ENCODE data around the gene DMPK. TPM values are rescaled to one million over a fixed set of nuclear protein-coding genes. Genes with fewer than 3 reads are reported as not detected.

DMPK gene
- total RNA-seq, 2 donors from 2014 or later: 212 to 227 TPM

DNA sequence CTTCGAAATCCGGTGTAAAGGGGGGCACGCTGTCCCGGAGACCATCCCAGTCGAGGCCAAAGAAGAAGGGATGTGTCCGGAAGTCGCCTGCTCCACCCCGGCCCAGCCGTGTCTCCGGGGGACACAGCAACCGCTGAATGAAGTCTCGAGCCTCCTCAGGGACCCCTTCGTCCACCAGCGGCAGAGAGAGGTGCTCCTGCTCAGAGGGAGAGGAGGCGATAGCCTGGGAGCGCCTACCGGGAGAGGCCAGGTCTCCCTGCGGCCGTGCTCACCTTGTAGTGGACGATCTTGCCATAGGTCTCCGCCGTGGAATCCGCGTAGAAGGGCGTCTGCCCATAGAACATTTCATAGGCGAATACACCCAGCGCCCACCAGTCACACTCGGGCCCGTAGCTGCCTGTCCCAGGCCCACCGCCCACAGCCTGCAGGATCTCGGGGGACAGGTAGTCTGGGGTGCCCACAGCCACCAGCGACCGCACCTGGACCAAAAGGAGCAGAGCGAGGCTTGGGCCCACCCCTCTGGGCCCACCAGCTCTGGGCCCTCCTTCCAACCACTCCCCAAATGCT lies 4.8 kb downstream of the DMPK start:
- Histone ChIP-seq H3K4me1 (ENCODE audit: control insufficient read depth in 1 of 2, low read depth in 2 of 2) (peaks cover 6 to 20% of the 10 kb centered on the region in 2 donors), H3K27me3 (replicated peaks; ENCODE audit: insufficient read depth) (no peaks in the 10 kb centered on the region)

DNA sequence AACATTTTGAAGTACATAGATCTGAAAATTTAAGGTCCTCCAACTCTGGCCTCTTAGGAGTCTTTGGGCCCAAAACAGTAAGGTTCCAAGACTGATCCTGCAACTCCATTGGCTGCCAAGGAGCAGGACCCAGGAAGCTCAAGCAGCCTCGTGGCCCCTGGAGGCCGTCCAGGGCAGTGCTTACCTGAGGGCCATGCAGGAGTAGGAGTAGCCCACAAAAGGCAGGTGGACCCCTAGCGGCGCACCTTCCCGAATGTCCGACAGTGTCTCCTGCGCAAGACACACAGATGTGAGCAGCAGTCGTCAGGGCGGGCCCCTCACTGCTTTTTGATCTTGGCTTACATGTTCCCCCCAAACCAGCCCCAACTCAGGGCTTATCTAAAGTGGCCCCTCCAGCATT lies 7.5 kb downstream of the DMPK start:
- H3K9me3 ChIP-seq: no peaks in the 10 kb centered on the region
- no peak overlapping the region for H3K27ac ChIP-seq
- TF ChIP-seq, protein P1, sequence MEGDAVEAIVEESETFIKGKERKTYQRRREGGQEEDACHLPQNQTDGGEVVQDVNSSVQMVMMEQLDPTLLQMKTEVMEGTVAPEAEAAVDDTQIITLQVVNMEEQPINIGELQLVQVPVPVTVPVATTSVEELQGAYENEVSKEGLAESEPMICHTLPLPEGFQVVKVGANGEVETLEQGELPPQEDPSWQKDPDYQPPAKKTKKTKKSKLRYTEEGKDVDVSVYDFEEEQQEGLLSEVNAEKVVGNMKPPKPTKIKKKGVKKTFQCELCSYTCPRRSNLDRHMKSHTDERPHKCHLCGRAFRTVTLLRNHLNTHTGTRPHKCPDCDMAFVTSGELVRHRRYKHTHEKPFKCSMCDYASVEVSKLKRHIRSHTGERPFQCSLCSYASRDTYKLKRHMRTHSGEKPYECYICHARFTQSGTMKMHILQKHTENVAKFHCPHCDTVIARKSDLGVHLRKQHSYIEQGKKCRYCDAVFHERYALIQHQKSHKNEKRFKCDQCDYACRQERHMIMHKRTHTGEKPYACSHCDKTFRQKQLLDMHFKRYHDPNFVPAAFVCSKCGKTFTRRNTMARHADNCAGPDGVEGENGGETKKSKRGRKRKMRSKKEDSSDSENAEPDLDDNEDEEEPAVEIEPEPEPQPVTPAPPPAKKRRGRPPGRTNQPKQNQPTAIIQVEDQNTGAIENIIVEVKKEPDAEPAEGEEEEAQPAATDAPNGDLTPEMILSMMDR (IDR thresholded peaks at IDR 0.05): no peak
- no peaks in the 10 kb centered on the region for H3K27me3 ChIP-seq (replicated peaks; ENCODE audit: insufficient read depth)
- ATAC-seq (ENCODE audit: insufficient number of reproducible peaks, low FRiP score, low read depth): no peak
- no peak overlapping the region for H3K4me3 ChIP-seq
- H3K4me1 ChIP-seq (ENCODE audit: control insufficient read depth in 1 of 2, low read depth in 2 of 2): peaks cover 2 to 16% of the 10 kb centered on the region in 2 donors
- peaks cover 53% of the 10 kb centered on the region for H3K36me3 ChIP-seq
- no peak for DNase-seq (ENCODE audit: low spot score)

More for the DNA sequence above, 4.8 kb downstream of the DMPK start:
- H3K9me3 ChIP-seq: no peaks in the 10 kb centered on the region
- no peak overlapping the region for H3K27ac ChIP-seq
- H3K4me3 ChIP-seq: no peak overlapping the region
- H3K36me3 ChIP-seq: peaks cover 42% of the 10 kb centered on the region
- DNase-seq (ENCODE audit: low spot score): no peak
- no peak for ATAC-seq (ENCODE audit: insufficient number of reproducible peaks, low FRiP score, low read depth)
- TF ChIP-seq, protein P1 (IDR thresholded peaks at IDR 0.05): no peak

DNA sequence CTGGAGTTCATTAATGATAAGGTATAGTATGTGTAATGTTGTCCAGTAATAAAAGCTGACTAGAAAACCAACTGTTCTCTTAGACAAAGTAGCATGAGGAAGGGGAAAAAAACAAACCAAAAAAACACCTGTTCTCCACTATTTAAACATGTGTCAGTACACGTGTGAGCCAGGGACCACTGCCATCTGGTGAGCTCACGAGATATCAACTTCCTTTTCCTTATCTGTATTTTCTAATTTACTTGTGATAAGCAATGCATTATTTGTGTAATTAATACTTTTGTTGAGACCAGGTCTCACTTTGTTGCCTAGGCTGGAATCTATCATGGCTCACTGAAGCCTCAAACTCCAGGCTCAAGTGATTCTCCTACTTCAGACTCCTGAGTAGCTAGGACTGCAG lies 8.9 kb downstream of the DMPK start:
- no peaks in the 10 kb centered on the region for H3K27me3 ChIP-seq (replicated peaks; ENCODE audit: insufficient read depth)
- no peak for ATAC-seq (ENCODE audit: insufficient number of reproducible peaks, low FRiP score, low read depth)
- no peak for DNase-seq (ENCODE audit: low spot score)
- no peak overlapping the region for H3K27ac ChIP-seq
- H3K36me3 ChIP-seq: peaks cover 49% of the 10 kb centered on the region
- TF ChIP-seq, protein P1 (IDR thresholded peaks at IDR 0.05): no peak
- H3K4me1 ChIP-seq (ENCODE audit: control insufficient read depth in 1 of 2, low read depth in 2 of 2): peaks cover 0 to 9% of the 10 kb centered on the region in 2 donors
- H3K9me3 ChIP-seq: no peaks in the 10 kb centered on the region
- H3K4me3 ChIP-seq: no peak overlapping the region

DNA sequence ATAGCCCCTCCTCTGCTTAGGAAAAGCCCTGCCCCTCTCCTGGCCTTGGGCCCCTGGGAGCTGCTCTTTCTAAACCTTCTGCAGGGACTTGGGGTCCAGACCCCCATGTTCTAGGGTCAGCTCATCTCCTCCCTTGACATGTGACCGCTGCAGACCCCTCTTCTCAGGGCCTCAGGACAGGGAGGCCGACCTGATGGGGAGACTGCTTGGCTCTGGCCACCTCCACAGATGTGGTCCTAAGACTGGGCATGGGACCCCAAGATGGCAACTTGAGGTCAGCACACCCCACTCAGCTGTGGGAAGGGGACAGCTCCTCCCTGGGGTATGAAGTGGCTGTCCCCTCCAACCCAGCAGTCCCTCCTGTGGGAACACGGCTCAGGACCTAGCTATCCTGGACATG lies 9.4 kb downstream of the DMPK start:
- ATAC-seq (ENCODE audit: insufficient number of reproducible peaks, low FRiP score, low read depth) (no peak), DNase-seq (ENCODE audit: low spot score) (no peak)
- Histone ChIP-seq H3K27me3 (replicated peaks; ENCODE audit: insufficient read depth) (no peaks in the 10 kb centered on the region), H3K27ac (peak overlapping the region in 1 of 2 donors; percentile 28), H3K4me3 (no peak overlapping the region), H3K9me3 (no peaks in the 10 kb centered on the region), H3K4me1 (ENCODE audit: control insufficient read depth in 1 of 2, low read depth in 2 of 2) (peaks cover 0 to 9% of the 10 kb centered on the region in 2 donors), H3K36me3 (peaks cover 44% of the 10 kb centered on the region)
- TF ChIP-seq, protein P1 (IDR thresholded peaks at IDR 0.05): no peak

DNA sequence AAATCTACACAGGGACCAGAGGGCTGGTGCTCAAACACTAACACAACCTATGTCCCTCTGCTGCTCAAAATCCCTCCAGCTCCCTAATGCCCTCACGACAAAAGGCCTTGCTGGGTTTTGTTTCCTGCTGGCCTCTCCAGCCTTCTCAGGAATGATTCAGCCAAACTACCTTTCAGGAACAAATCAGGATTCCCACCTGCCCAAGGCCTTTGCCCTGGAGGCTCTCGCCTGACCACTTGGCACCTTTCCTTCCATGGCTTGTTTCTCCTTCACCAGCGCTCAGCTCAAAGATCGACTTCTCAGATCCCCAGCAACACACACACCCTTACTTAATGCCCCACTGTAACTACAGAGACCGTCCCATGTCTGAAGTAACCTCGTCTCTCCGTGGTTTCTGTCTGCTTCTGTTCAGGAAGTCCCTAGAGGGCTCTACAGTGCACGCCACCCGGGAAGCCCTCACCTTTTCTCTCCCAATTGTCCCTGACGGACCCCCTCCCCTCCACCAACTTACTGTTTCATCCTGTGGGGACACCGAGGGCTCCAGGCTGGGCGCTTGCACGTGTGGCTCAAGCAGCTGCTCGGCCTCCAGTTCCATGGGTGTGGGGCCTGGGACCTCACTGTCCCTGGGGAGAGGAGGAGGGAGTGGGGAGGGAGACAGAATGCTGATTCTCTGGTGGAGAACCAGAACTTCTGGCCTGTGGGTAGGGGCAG lies 10.0 kb downstream of the DMPK start:
- Histone ChIP-seq H3K27me3 (replicated peaks; ENCODE audit: insufficient read depth) (no peaks in the 10 kb centered on the region), H3K9me3 (no peaks in the 10 kb centered on the region), H3K4me3 (no peak overlapping the region), H3K27ac (peak overlapping the region in 1 of 2 donors; percentile 83), H3K4me1 (ENCODE audit: control insufficient read depth in 1 of 2, low read depth in 2 of 2) (peaks cover 0 to 9% of the 10 kb centered on the region in 2 donors), H3K36me3 (peaks cover 38% of the 10 kb centered on the region)
- ATAC-seq (ENCODE audit: insufficient number of reproducible peaks, low FRiP score, low read depth) (no peak), DNase-seq (ENCODE audit: low spot score) (no peak)
- TF ChIP-seq, protein P1 (IDR thresholded peaks at IDR 0.05): no peak
